Mesothelial cell of epicardium (in vitro differentiated cells): ENCODE measurements around the gene TNRC18. TPM values are rescaled to one million over a fixed set of nuclear protein-coding genes. Genes with fewer than 3 reads are reported as not detected.
"Not testable (repeated sequence)": the region's sequence is repeated elsewhere in the genome, so short reads cannot be mapped to it uniquely, and the experiment has no call there.

Experiments used
- DNase-seq, 2 experiments: peaks; one replicate each; pipeline ENCODE4 v3.0.0; 2021; ENCODE audit warnings: low spot score in 2 of 2; ENCODE audit not compliant: unreplicated experiment in 2 of 2
- H3K27ac Mint-ChIP-seq: 2 replicates; pipeline ENCODE4 v1.8.0; 2021; ENCODE audit warnings: mixed read lengths
- H3K27me3 Mint-ChIP-seq: 2 replicates; pipeline ENCODE4 v1.8.0; 2021; ENCODE audit warnings: low read depth, mixed read lengths
- H3K36me3 Mint-ChIP-seq: 2 replicates; pipeline ENCODE4 v1.8.0; 2021; ENCODE audit warnings: mixed read lengths
- H3K4me1 Mint-ChIP-seq: 2 replicates; pipeline ENCODE4 v1.8.0; 2021; ENCODE audit warnings: mixed read lengths
- H3K4me3 Mint-ChIP-seq: 2 replicates; pipeline ENCODE4 v1.8.0; 2021; ENCODE audit warnings: mild to moderate bottlenecking, moderate library complexity, mixed read lengths
- H3K9me3 Mint-ChIP-seq: 2 replicates; pipeline ENCODE4 v1.8.0; 2021; ENCODE audit warnings: mixed read lengths
- CTCF ChIP-seq: fragments of 200-600 bp; sonication (generic); IDR thresholded peaks from one replicate; pipeline ENCODE4 v1.5.0; 2021; ENCODE audit warnings: antibody characterized with exemption; ENCODE audit not compliant: unreplicated experiment
- total RNA-seq: library from RNA; stranded (reverse); gene quantifications from 3 replicates; pipeline ENCODE4 v1.2.1, GENCODE V29; 2021

TNRC18 gene
- total RNA-seq, 1 donor from 2014 or later, result 171 TPM

- TF ChIP-seq CTCF, result no peak
- Mint-ChIP-seq H3K4me3 (no peak overlapping the region), H3K4me1 (no peaks in the 10 kb centered on the region), H3K9me3 (peaks cover 15% of the 10 kb centered on the region), H3K27ac (no peak overlapping the region), H3K27me3 (no peaks in the 10 kb centered on the region), H3K36me3 (peaks cover 54% of the 10 kb centered on the region)
- no peak for DNase-seq
These were observed 91.1 kb downstream of the TNRC18 start for GRCh38 chr7:5332579-5332978.

DNA sequence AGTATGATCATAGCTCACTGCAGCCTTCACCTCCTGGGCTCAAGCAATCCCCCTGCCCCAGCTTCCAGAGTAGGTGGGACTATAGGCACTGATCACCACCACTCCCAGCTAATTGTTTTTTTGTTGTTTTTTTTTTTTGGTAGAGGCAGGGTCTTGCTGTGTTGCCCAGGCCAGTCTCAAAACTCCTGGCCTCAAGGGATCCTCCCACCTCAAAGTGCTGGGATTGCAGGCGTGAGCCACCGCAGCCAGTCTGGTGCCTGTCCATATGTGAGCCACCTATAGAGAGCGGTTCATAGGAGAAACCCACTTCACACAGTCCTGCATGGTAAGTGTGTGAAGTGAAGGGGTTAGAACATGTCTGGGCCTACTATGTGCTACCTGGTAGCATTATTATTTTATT lies 93.3 kb downstream of the TNRC18 start:
- no peak for DNase-seq
- no peak overlapping the region for H3K4me3 Mint-ChIP-seq
- H3K9me3 Mint-ChIP-seq, result no peaks in the 10 kb centered on the region
- peaks cover 6% of the 10 kb centered on the region for H3K4me1 Mint-ChIP-seq
- H3K27ac Mint-ChIP-seq, result no peak overlapping the region
- no peak for TF ChIP-seq CTCF
- H3K27me3 Mint-ChIP-seq, result no peaks in the 10 kb centered on the region
- H3K36me3 Mint-ChIP-seq, result peaks cover 39% of the 10 kb centered on the region

GRCh38 chr7:5324961-5325360 lies 98.7 kb downstream of the TNRC18 start:
- DNase-seq, result no peak
- Mint-ChIP-seq H3K27ac (no peak overlapping the region), H3K4me1 (peaks cover 6% of the 10 kb centered on the region), H3K27me3 (no peaks in the 10 kb centered on the region), H3K9me3 (peaks cover under 1% of the 10 kb centered on the region), H3K36me3 (peaks cover 43% of the 10 kb centered on the region), H3K4me3 (no peak overlapping the region)
- TF ChIP-seq CTCF, result no peak

- not testable (repeated sequence) for H3K27me3 Mint-ChIP-seq, H3K9me3 Mint-ChIP-seq, H3K4me3 Mint-ChIP-seq, H3K27ac Mint-ChIP-seq, H3K4me1 Mint-ChIP-seq, DNase-seq
- peaks cover 48% of the 10 kb centered on the region for H3K36me3 Mint-ChIP-seq
These were observed 99.5 kb downstream of the TNRC18 start for GRCh38 chr7:5323800-5324781.

- H3K36me3 Mint-ChIP-seq, result peaks cover 60% of the 10 kb centered on the region
- peaks cover 14% of the 10 kb centered on the region for H3K9me3 Mint-ChIP-seq
- DNase-seq, result no peak
- no peak overlapping the region for H3K27ac Mint-ChIP-seq
- H3K4me1 Mint-ChIP-seq, result peaks cover 6% of the 10 kb centered on the region
- no peaks in the 10 kb centered on the region for H3K27me3 Mint-ChIP-seq
- H3K4me3 Mint-ChIP-seq, result no peak overlapping the region
- no peak for TF ChIP-seq CTCF
These were observed 100.8 kb downstream of the TNRC18 start for GRCh38 chr7:5322621-5323410.

GRCh38 chr7:5320802-5321396 lies 102.7 kb downstream of the TNRC18 start:
- H3K4me1 Mint-ChIP-seq, result no peaks in the 10 kb centered on the region
- peaks cover 60% of the 10 kb centered on the region for H3K36me3 Mint-ChIP-seq
- no peak for DNase-seq
- H3K9me3 Mint-ChIP-seq, result peaks cover 14% of the 10 kb centered on the region
- H3K27me3 Mint-ChIP-seq, result no peaks in the 10 kb centered on the region
- H3K27ac Mint-ChIP-seq, result no peak overlapping the region
- TF ChIP-seq CTCF, result no peak
- no peak overlapping the region for H3K4me3 Mint-ChIP-seq
